Smooth muscle cell (in vitro differentiated cells): ENCODE results near the gene PEX3. TPM values are rescaled to one million over a fixed set of nuclear protein-coding genes. Genes with fewer than 3 reads are reported as not detected.

ENCODE experiments used
- DNase-seq: peaks from one replicate; lab custom pipeline; 2025; ENCODE audit not compliant: unreplicated experiment; lab: John Stamatoyannopoulos, UW
- H2AFZ ChIP-seq: fragments of 200-600 bp; sonication (generic); 2 replicates; pipeline ENCODE4 v1.6.0; 2016; ENCODE audit warnings: antibody characterized with exemption, low read depth, mild to moderate bottlenecking
- H3F3A ChIP-seq: fragments of 200-600 bp; sonication (generic); 2 replicates; pipeline ENCODE4 v1.6.0; 2017; ENCODE audit warnings: antibody characterized with exemption, low read depth
- H3K27ac ChIP-seq: fragments of 200-600 bp; sonication (generic); 2 replicates; pipeline ENCODE4 v1.5.1; 2016; ENCODE audit warnings: low read depth, mild to moderate bottlenecking
- H3K27me3 ChIP-seq: fragments of 200-600 bp; sonication (generic); 2 replicates; pipeline ENCODE4 v1.6.1; 2016; ENCODE audit warnings: low read depth, mild to moderate bottlenecking
- H3K36me3 ChIP-seq: fragments of 200-600 bp; sonication (generic); 2 replicates; pipeline ENCODE4 v1.5.1; 2016; ENCODE audit warnings: low read depth
- H3K4me1 ChIP-seq: fragments of 200-600 bp; sonication (generic); 2 replicates; pipeline ENCODE4 v1.5.1; 2016; ENCODE audit warnings: low read depth
- H3K4me2 ChIP-seq: fragments of 200-600 bp; sonication (generic); 2 replicates; pipeline ENCODE4 v1.6.0; 2016; ENCODE audit warnings: mild to moderate bottlenecking
- H3K4me3 ChIP-seq: fragments of 200-600 bp; sonication (generic); 2 replicates; pipeline ENCODE4 v1.5.1; 2016; ENCODE audit warnings: mild to moderate bottlenecking
- H3K79me2 ChIP-seq: fragments of 200-600 bp; sonication (generic); 2 replicates; pipeline ENCODE4 v1.6.0; 2016; ENCODE audit warnings: low read depth, mild to moderate bottlenecking
- H3K9ac ChIP-seq: fragments of 200-600 bp; sonication (generic); 2 replicates; pipeline ENCODE4 v1.6.0; 2016; ENCODE audit warnings: low read depth
- H3K9me3 ChIP-seq: fragments of 200-600 bp; sonication (generic); replicated peaks from 2 replicates; pipeline ENCODE4 v1.5.1; 2016; ENCODE audit warnings: low read depth
- H4K20me1 ChIP-seq: fragments of 200-600 bp; sonication (generic); 2 replicates; pipeline ENCODE4 v1.6.0; 2016; ENCODE audit warnings: low read depth
- CTCF ChIP-seq: fragments of 200-600 bp; sonication (generic); IDR thresholded peaks from 2 replicates; pipeline ENCODE4 v1.5.1; 2017; ENCODE audit warnings: borderline replicate concordance, mild to moderate bottlenecking, antibody characterized with exemption; ENCODE audit not compliant: insufficient read depth, poor library complexity, severe bottlenecking
- WGBS: methylation state at CpG from one replicate; pipeline ENCODE4 v1.1.7; 2016; ENCODE audit warnings: low lambda C conversion rate; 5-methylcytosine and 5-hydroxymethylcytosine counted together
- polyA plus RNA-seq: library from polyadenylated mRNA; unstranded; fragments of >200 nt; fragmentation: Nextera tagmentation; extraction: Ambion mirVana; gene quantifications from 2 replicates; pipeline ENCODE4 v1.2.1, GENCODE V29; 2016
- total RNA-seq: library from RNA; depleted of rRNA; stranded (reverse); fragments of >200 nt; gene quantifications from 2 replicates; pipeline ENCODE4 v1.2.3, GENCODE V29; 2014

The PEX3 gene
- total and polyA plus RNA-seq, 2 experiments from 2014 or later, result 14.3 to 15.0 TPM

DNA sequence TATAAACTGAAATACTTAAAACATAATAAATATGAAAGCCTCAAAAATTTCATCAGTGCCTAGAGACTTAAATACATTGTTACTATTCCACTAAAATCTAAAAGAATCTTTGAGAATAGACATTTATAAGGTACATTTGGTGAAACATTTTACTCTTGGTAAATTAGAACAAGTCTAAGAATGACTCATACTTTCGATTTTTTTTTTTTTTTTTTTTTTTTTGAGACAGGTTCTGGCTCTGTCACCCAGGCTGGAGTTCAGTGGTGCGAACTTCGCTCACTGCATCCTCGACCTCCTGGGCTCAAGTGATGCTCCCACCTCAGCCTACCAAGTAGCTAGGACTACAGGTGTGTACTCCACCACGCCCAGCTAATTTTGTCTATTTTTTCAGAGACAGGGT is 54.5 kb downstream of the PEX3 start:
- peaks cover 8% of the 10 kb centered on the region for H3K79me2 ChIP-seq
- H3K4me1 ChIP-seq, result no peaks in the 10 kb centered on the region
- WGBS, result 94% methylated on average over 5 of the region's 5 CpGs
- no peak for DNase-seq
- peaks cover 7% of the 10 kb centered on the region for H4K20me1 ChIP-seq
- no peak overlapping the region for H3K4me3 ChIP-seq
- H3K27ac ChIP-seq, result no peak overlapping the region
- no peaks in the 10 kb centered on the region for H3F3A ChIP-seq
- H2AFZ ChIP-seq, result no peak overlapping the region
- H3K9me3 ChIP-seq, result no peaks in the 10 kb centered on the region
- peaks cover 7% of the 10 kb centered on the region for H3K36me3 ChIP-seq
- TF ChIP-seq CTCF, result no peak
- H3K9ac ChIP-seq, result no peak overlapping the region
- no peaks in the 10 kb centered on the region for H3K27me3 ChIP-seq
- H3K4me2 ChIP-seq, result no peak overlapping the region

- Histone ChIP-seq H3K36me3 (peaks cover 7% of the 10 kb centered on the region), H4K20me1 (peaks cover 7% of the 10 kb centered on the region), H3K27ac (no peak overlapping the region), H3K4me1 (no peaks in the 10 kb centered on the region), H3K9ac (no peak overlapping the region), H3F3A (no peaks in the 10 kb centered on the region), H2AFZ (no peak overlapping the region), H3K27me3 (no peaks in the 10 kb centered on the region), H3K4me3 (no peak overlapping the region), H3K79me2 (peaks cover 8% of the 10 kb centered on the region), H3K9me3 (no peaks in the 10 kb centered on the region), H3K4me2 (no peak overlapping the region)
- 91% methylated on average over 2 of the region's 2 CpGs for WGBS
- no peak for DNase-seq
- no peak for TF ChIP-seq CTCF
Measured at GRCh38 chr6:143505537-143505936, 54.9 kb downstream of the PEX3 start.

DNA sequence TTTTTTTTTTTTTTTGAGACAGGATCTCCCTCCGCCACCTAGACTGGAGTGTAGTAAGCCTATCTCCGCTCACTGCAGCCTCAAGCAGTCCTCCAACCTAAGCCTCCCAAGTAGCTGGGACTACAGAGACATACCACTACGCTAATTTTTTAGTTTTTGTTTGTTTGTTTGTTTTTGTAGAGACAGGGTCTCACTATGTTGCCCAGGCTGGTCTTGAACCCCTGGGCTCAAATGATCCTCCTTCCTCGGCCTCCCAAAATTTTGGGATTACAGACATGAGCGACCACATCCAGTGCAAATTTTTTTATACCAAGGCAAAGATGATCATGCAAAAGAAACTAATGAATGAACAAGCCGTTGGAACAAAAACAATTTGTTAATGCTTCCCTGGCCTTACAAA is 55.6 kb downstream of the PEX3 start:
- Histone ChIP-seq H3K27me3 (no peaks in the 10 kb centered on the region), H3K4me1 (no peaks in the 10 kb centered on the region), H3K36me3 (peaks cover 6% of the 10 kb centered on the region), H3K27ac (no peak overlapping the region), H3K9ac (no peak overlapping the region), H3F3A (no peaks in the 10 kb centered on the region), H3K4me3 (no peak overlapping the region), H3K4me2 (no peak overlapping the region), H3K79me2 (peaks cover 8% of the 10 kb centered on the region), H2AFZ (no peak overlapping the region), H3K9me3 (no peaks in the 10 kb centered on the region), H4K20me1 (peaks cover 7% of the 10 kb centered on the region)
- DNase-seq, result no peak
- WGBS, result 97% methylated on average over 6 of the region's 6 CpGs
- no peak for TF ChIP-seq CTCF

GRCh38 chr6:143506620-143507019 is 56.0 kb downstream of the PEX3 start:
- no peaks in the 10 kb centered on the region for H3K27me3 ChIP-seq
- H3K4me2 ChIP-seq, result no peak overlapping the region
- no peaks in the 10 kb centered on the region for H3F3A ChIP-seq
- no peak for TF ChIP-seq CTCF
- WGBS, result 97% methylated on average over 2 of the region's 2 CpGs
- DNase-seq, result no peak
- no peak overlapping the region for H3K27ac ChIP-seq
- peaks cover 8% of the 10 kb centered on the region for H3K79me2 ChIP-seq
- H2AFZ ChIP-seq, result no peak overlapping the region
- no peaks in the 10 kb centered on the region for H3K9me3 ChIP-seq
- H3K4me1 ChIP-seq, result peaks cover under 1% of the 10 kb centered on the region
- peaks cover 7% of the 10 kb centered on the region for H4K20me1 ChIP-seq
- peaks cover 1% of the 10 kb centered on the region for H3K36me3 ChIP-seq
- no peak overlapping the region for H3K9ac ChIP-seq
- no peak overlapping the region for H3K4me3 ChIP-seq
